Upper lobe of right lung (tissue), 1 donor: Measurements from ENCODE around the gene HMG20A. TPM values are rescaled to one million over a fixed set of nuclear protein-coding genes. Genes with fewer than 3 reads are reported as not detected.

Experiments
- ATAC-seq: fragments of 200-7000 bp; cut with Tn5 transposase; one replicate; pipeline ENCODE4 v1.9.1; 2020; ENCODE audit warnings: mild to moderate bottlenecking, moderate library complexity
- DNase-seq: peaks from one replicate; pipeline ENCODE4 v3.0.0-alpha.2; 2020
- H3K27ac ChIP-seq: fragments of 200-600 bp; one replicate; pipeline ENCODE4 v1.8.0; 2022
- H3K27me3 ChIP-seq: fragments of 200-600 bp; one replicate; pipeline ENCODE4 v1.8.0; 2022; ENCODE audit warnings: mild to moderate bottlenecking
- H3K36me3 ChIP-seq: fragments of 200-600 bp; one replicate; pipeline ENCODE4 v1.8.0; 2022
- H3K4me1 ChIP-seq: fragments of 200-600 bp; one replicate; pipeline ENCODE4 v1.8.0; 2022
- H3K4me3 ChIP-seq: fragments of 200-600 bp; one replicate; pipeline ENCODE4 v1.8.0; 2022; ENCODE audit warnings: mild to moderate bottlenecking
- H3K9me3 ChIP-seq: fragments of 200-600 bp; one replicate; pipeline ENCODE4 v1.8.0; 2022
- intact Hi-C: fragments of 100-400 bp; cut with DNase I; formaldehyde crosslinking; loops from one replicate; pipeline ENCODE4 v1.11.0; 2022
- total RNA-seq: library from RNA; stranded (reverse); fragmentation: NEBNext Ultra II Directional; extraction: Animal tissue kit (Norgen Biotek cat#: 25700); gene quantifications from one replicate; pipeline ENCODE4 v1.2.1, GENCODE V29; 2021
- TF ChIP-seq, protein P1 (sequence below): fragments of 200-600 bp; IDR thresholded peaks from one replicate; pipeline ENCODE4 v1.8.0; 2022; ENCODE audit warnings: antibody characterized with exemption
- donor health status: DM: no; HTN: yes; CAD: no; lungs with severe emphysema.

The HMG20A gene
- total RNA-seq, 1 donor from 2014 or later = 41.9 TPM

DNA sequence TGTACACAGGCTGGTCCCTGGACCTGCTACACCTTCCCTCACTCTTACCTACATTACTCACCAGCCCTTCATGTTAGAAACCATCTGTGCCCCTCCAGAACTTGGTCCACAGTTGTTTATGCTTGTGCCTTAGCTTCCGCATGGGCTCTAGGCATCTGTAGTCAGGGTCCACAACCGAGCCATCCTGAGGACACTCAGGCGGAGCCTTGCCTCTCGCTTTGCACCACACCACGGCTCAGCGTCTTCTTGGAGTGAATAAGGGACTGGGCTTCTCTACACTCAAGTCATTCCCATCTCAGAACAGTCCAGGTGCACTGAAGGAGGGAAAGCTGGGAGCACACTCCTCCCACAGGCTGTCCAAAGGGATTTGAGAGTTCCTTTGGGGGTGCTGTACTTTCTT is 97.8 kb downstream of the HMG20A start:
- ATAC-seq (no peak), DNase-seq (peak; percentile 38)
- Histone ChIP-seq H3K27ac (no peak overlapping the region), H3K27me3 (no peaks in the 10 kb centered on the region), H3K9me3 (no peaks in the 10 kb centered on the region), H3K36me3 (no peaks in the 10 kb centered on the region), H3K4me3 (no peak overlapping the region), H3K4me1 (peaks cover 6% of the 10 kb centered on the region)
- intact Hi-C loops = no loop called here
- TF ChIP-seq, protein P1, sequence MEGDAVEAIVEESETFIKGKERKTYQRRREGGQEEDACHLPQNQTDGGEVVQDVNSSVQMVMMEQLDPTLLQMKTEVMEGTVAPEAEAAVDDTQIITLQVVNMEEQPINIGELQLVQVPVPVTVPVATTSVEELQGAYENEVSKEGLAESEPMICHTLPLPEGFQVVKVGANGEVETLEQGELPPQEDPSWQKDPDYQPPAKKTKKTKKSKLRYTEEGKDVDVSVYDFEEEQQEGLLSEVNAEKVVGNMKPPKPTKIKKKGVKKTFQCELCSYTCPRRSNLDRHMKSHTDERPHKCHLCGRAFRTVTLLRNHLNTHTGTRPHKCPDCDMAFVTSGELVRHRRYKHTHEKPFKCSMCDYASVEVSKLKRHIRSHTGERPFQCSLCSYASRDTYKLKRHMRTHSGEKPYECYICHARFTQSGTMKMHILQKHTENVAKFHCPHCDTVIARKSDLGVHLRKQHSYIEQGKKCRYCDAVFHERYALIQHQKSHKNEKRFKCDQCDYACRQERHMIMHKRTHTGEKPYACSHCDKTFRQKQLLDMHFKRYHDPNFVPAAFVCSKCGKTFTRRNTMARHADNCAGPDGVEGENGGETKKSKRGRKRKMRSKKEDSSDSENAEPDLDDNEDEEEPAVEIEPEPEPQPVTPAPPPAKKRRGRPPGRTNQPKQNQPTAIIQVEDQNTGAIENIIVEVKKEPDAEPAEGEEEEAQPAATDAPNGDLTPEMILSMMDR = no peak

DNA sequence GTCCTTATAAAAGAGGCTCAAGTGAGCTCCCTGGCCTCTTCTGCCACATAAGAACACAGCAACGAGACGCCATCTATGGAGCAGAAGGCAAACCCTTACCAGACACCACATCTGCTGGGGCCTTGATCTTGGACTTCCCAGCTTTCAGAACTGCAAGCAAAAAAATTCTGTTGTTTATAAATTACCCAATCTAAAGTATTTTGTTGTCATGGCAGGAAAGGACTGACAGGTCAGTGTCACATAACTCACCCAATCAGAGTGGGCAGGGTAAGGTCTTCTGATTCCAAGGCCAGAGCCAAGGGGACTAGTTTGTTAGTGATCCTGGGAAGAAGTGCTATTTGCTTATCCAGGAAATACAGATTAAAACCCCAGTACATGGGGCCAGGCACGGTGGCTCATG is 98.9 kb downstream of the HMG20A start:
- Histone ChIP-seq H3K4me3 (no peak overlapping the region), H3K9me3 (no peaks in the 10 kb centered on the region), H3K36me3 (no peaks in the 10 kb centered on the region), H3K27me3 (no peaks in the 10 kb centered on the region), H3K4me1 (peaks cover 6% of the 10 kb centered on the region), H3K27ac (peak overlapping the region; percentile 9)
- ATAC-seq (peak; percentile 36), DNase-seq (no peak)
- TF ChIP-seq, protein P1 = no peak
- intact Hi-C loops = no loop called here

DNA sequence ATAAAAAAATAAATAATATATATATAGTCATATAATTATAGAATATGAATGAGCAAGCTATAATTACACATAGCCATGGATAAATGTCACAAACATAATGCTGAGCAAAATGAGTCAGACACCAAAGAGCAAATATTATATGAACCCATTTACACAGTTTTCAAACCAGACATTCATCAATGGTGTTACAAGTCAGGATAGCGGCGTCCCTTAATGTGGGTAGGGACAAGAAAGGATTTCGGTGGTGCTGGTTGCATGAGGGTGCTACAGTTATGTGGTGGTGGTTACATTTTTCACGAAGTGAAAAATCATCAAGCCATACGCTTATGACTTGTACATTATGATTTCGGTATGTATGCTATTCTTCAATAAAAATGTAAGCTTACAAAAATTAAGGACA is 100.5 kb downstream of the HMG20A start:
- intact Hi-C loops = no loop called here
- DNase-seq (no peak), ATAC-seq (no peak)
- Histone ChIP-seq H3K4me1 (peaks cover 6% of the 10 kb centered on the region), H3K27me3 (no peaks in the 10 kb centered on the region), H3K36me3 (no peaks in the 10 kb centered on the region), H3K9me3 (no peaks in the 10 kb centered on the region), H3K4me3 (no peak overlapping the region), H3K27ac (no peak overlapping the region)
- TF ChIP-seq, protein P1 = no peak

DNA sequence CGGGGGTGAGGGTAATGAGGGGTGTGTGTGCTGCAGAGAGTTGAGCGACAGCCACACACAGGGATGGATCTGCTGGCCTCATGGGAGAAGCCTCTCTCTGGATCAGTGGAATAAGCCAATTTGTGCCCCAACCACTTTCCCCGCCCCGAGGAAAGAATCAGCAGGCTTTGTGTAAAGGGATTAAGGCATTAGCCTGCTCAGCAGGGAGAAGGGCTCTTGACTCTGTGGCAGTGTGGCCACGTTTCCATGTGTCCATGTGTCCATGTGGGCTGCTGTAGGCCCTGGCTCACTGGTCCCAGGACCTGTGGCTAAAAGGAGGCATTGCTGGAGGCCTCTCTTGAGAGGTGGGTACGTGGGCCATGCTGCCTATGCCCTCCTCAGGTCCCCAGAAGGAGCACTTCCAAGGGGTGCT is 104.7 kb downstream of the HMG20A start:
- Histone ChIP-seq H3K36me3 (no peaks in the 10 kb centered on the region), H3K4me3 (no peak overlapping the region), H3K9me3 (no peaks in the 10 kb centered on the region), H3K27me3 (no peaks in the 10 kb centered on the region), H3K4me1 (peaks cover 5% of the 10 kb centered on the region), H3K27ac (no peak overlapping the region)
- TF ChIP-seq, protein P1 = no peak
- intact Hi-C loops = no loop called here
- ATAC-seq = no peak
- peak; percentile 39 for DNase-seq

DNA sequence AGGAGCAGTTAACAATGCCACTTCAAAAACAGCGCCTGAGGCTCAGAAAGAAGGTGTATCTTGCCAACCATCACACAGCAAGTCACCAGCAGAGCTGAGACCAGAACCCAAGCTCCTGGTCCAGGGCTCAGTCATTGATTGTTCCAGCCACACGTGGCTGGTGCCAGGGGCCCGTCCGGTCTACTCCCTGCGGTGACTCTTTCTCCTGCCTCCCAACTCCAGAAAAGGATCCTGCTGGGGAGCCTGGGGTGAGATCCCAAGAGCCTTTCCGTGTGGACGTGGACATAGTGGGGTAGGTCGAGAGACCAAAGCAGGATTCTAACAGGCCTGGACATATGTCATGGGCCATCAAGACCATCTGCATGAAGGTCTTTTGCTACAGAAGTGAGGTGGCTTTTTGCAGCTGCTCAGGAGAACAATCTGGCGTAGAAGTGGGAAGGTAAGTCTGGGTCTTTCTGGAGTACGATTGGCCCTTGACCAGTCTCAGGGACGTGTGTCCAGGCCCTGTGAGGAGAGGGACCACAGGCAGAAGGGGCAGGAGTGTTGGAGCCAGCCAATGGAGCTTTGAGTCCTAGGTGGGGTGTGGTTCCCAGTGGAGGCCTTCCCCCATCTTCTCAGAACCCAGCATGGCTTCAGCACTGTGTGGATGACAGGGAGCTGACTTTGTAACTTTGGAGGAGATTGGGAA is 105.4 kb downstream of the HMG20A start:
- no peak overlapping the region for H3K4me3 ChIP-seq
- ATAC-seq (no peak), DNase-seq (peak; percentile 32)
- intact Hi-C loops = no loop called here
- TF ChIP-seq, protein P1 = no peak
- H3K9me3 ChIP-seq = no peaks in the 10 kb centered on the region
- peak overlapping the region; percentile 17 for H3K27ac ChIP-seq
- H3K27me3 ChIP-seq = no peaks in the 10 kb centered on the region
- peaks cover 5% of the 10 kb centered on the region for H3K4me1 ChIP-seq
- H3K36me3 ChIP-seq = no peaks in the 10 kb centered on the region
